ENCODE data around the gene SYPL2.

- TF ChIP-seq, protein P1, sequence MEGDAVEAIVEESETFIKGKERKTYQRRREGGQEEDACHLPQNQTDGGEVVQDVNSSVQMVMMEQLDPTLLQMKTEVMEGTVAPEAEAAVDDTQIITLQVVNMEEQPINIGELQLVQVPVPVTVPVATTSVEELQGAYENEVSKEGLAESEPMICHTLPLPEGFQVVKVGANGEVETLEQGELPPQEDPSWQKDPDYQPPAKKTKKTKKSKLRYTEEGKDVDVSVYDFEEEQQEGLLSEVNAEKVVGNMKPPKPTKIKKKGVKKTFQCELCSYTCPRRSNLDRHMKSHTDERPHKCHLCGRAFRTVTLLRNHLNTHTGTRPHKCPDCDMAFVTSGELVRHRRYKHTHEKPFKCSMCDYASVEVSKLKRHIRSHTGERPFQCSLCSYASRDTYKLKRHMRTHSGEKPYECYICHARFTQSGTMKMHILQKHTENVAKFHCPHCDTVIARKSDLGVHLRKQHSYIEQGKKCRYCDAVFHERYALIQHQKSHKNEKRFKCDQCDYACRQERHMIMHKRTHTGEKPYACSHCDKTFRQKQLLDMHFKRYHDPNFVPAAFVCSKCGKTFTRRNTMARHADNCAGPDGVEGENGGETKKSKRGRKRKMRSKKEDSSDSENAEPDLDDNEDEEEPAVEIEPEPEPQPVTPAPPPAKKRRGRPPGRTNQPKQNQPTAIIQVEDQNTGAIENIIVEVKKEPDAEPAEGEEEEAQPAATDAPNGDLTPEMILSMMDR (IDR thresholded peaks at IDR 0.05): no peak
- TF ChIP-seq POLR2AphosphoS5 (IDR thresholded peaks at IDR 0.05) (no peak), POLR2A (IDR thresholded peaks at IDR 0.05) (no peak)
Observed at GRCh38 chr1:109457819-109458218, 8.5 kb upstream of the SYPL2 start.
